ENCODE measurements around the gene METTL5.

- no peak for TF ChIP-seq POLR2A (IDR thresholded peaks at IDR 0.05; ENCODE audit: low read depth, low read length)
- TF ChIP-seq POLR2AphosphoS5 (IDR thresholded peaks at IDR 0.05; ENCODE audit: low read depth, low read length): no peak
- TF ChIP-seq TAF1 (IDR thresholded peaks at IDR 0.05; ENCODE audit: borderline replicate concordance, low read depth, low read length): no peak
These were observed 44.2 kb upstream of the METTL5 start for GRCh38 chr2:169868951-169869350.
